Mesenchymal stem cell (in vitro differentiated cells and primary cell): ENCODE data around the gene TBL2.

ENCODE experiments used
- DNase-seq: peaks from one replicate; pipeline ENCODE4 v3.0.0-alpha.2; 2013
- H2AFZ ChIP-seq: one replicate; pipeline ENCODE4 v1.6.1; 2013; ENCODE audit warnings: low read depth, mild to moderate bottlenecking, control low read depth, inconsistent platforms, low read length, moderate library complexity
- H2AK5ac ChIP-seq: 2 replicates; pipeline ENCODE4 v1.6.1; 2013; ENCODE audit warnings: low read length, moderate library complexity, mild to moderate bottlenecking, inconsistent platforms; ENCODE audit not compliant: severe bottlenecking
- H2BK120ac ChIP-seq: one replicate; pipeline ENCODE4 v1.6.1; 2013; ENCODE audit warnings: low read depth, mild to moderate bottlenecking, inconsistent platforms, low read length, moderate library complexity
- H2BK12ac ChIP-seq, 2 experiments: one replicate each; pipeline ENCODE4 v1.6.1; 2013; ENCODE audit warnings: inconsistent platforms in 2 of 2, low read length in 2 of 2, mild to moderate bottlenecking in 2 of 2, moderate library complexity in 2 of 2, control low read depth in 1 of 2
- H2BK15ac ChIP-seq: one replicate; pipeline ENCODE4 v1.6.1; 2013; ENCODE audit warnings: mild to moderate bottlenecking, low read depth, inconsistent platforms; ENCODE audit not compliant: poor library complexity, severe bottlenecking
- H2BK5ac ChIP-seq: 2 replicates; pipeline ENCODE4 v1.6.1; 2013; ENCODE audit warnings: low read depth, mild to moderate bottlenecking, low read length, control low read depth, inconsistent platforms; ENCODE audit not compliant: poor library complexity, severe bottlenecking
- H3K14ac ChIP-seq, 2 experiments: one replicate each; pipeline ENCODE4 v1.6.1; 2013; ENCODE audit warnings: inconsistent platforms in 2 of 2, low read length in 2 of 2, control low read depth in 1 of 2, mild to moderate bottlenecking in 1 of 2, moderate library complexity in 1 of 2
- H3K18ac ChIP-seq, 2 experiments: one replicate each; pipeline ENCODE4 v1.6.1; 2013; ENCODE audit warnings: inconsistent platforms in 2 of 2, low read length in 2 of 2, control low read depth in 1 of 2, low read depth in 1 of 2, mild to moderate bottlenecking in 1 of 2
- H3K23ac ChIP-seq, 2 experiments: one replicate each; pipeline ENCODE4 v1.6.1; 2013; ENCODE audit warnings: inconsistent platforms in 2 of 2, low read length in 2 of 2, mild to moderate bottlenecking in 2 of 2, moderate library complexity in 2 of 2, control low read depth in 1 of 2
- H3K27ac ChIP-seq: 2 replicates; pipeline ENCODE4 v1.5.1; 2013; ENCODE audit warnings: mild to moderate bottlenecking, moderate library complexity, low read length, control low read depth, inconsistent platforms; ENCODE audit not compliant: poor library complexity, severe bottlenecking
- H3K27me3 ChIP-seq, 2 experiments: 2 replicates each; pipeline versions ENCODE4 v1.6.1 to v1.7.0; 2013; ENCODE audit warnings: low read length in 2 of 2, mild to moderate bottlenecking in 2 of 2, moderate library complexity in 2 of 2, control low read depth in 1 of 2, inconsistent platforms in 1 of 2; ENCODE audit not compliant: control insufficient read depth in 1 of 2, insufficient read depth in 1 of 2
- H3K36me3 ChIP-seq, 2 experiments: 2 replicates each; pipeline versions ENCODE4 v1.6.1 to v1.7.0; 2013; ENCODE audit warnings: low read length in 2 of 2, control low read depth in 1 of 2, inconsistent platforms in 1 of 2, low read depth in 1 of 2, mild to moderate bottlenecking in 1 of 2; ENCODE audit not compliant: insufficient read depth in 2 of 2, control insufficient read depth in 1 of 2
- H3K4ac ChIP-seq, 2 experiments: one replicate each; pipeline ENCODE4 v1.6.1; 2013; ENCODE audit warnings: inconsistent platforms in 2 of 2, low read length in 2 of 2, mild to moderate bottlenecking in 2 of 2, moderate library complexity in 2 of 2, control low read depth in 1 of 2, low read depth in 1 of 2
- H3K4me1 ChIP-seq: 2 replicates; pipeline ENCODE4 v1.6.1; 2013; ENCODE audit warnings: low read depth, low read length, control low read depth; ENCODE audit not compliant: control insufficient read depth, insufficient read depth
- H3K4me2 ChIP-seq: 2 replicates; pipeline ENCODE4 v1.6.1; 2013; ENCODE audit warnings: low read length, mild to moderate bottlenecking, inconsistent platforms; ENCODE audit not compliant: poor library complexity, severe bottlenecking
- H3K4me3 ChIP-seq, 2 experiments: 2 replicates each; pipeline versions ENCODE4 v1.5.1 to v1.7.0; 2013; ENCODE audit warnings: low read length in 2 of 2, mild to moderate bottlenecking in 2 of 2, control low read depth in 1 of 2, low read depth in 1 of 2; ENCODE audit not compliant: insufficient read depth in 1 of 2
- H3K79me1 ChIP-seq: replicated peaks from 2 replicates; pipeline ENCODE4 v1.6.1; 2013; ENCODE audit warnings: mild to moderate bottlenecking, control low read depth, low read length, inconsistent platforms; ENCODE audit not compliant: poor library complexity, severe bottlenecking
- H3K9ac ChIP-seq: 2 replicates; pipeline ENCODE4 v1.7.0; 2013; ENCODE audit warnings: mild to moderate bottlenecking, low read length, moderate library complexity
- H3K9me3 ChIP-seq: 2 replicates; pipeline ENCODE4 v1.7.0; 2013; ENCODE audit warnings: mild to moderate bottlenecking, low read length; ENCODE audit not compliant: control insufficient read depth
- H4K8ac ChIP-seq: one replicate; pipeline ENCODE4 v1.6.1; 2013; ENCODE audit warnings: inconsistent platforms, mild to moderate bottlenecking, low read length, moderate library complexity
- H4K91ac ChIP-seq: one replicate; pipeline ENCODE4 v1.6.1; 2013; ENCODE audit warnings: mild to moderate bottlenecking, low read length, inconsistent platforms
- WGBS: methylation state at CpG from one replicate; pipeline ENCODE4 v1.1.7; 2013; ENCODE audit warnings: mixed read lengths; 5-methylcytosine and 5-hydroxymethylcytosine counted together

TBL2 gene

DNA sequence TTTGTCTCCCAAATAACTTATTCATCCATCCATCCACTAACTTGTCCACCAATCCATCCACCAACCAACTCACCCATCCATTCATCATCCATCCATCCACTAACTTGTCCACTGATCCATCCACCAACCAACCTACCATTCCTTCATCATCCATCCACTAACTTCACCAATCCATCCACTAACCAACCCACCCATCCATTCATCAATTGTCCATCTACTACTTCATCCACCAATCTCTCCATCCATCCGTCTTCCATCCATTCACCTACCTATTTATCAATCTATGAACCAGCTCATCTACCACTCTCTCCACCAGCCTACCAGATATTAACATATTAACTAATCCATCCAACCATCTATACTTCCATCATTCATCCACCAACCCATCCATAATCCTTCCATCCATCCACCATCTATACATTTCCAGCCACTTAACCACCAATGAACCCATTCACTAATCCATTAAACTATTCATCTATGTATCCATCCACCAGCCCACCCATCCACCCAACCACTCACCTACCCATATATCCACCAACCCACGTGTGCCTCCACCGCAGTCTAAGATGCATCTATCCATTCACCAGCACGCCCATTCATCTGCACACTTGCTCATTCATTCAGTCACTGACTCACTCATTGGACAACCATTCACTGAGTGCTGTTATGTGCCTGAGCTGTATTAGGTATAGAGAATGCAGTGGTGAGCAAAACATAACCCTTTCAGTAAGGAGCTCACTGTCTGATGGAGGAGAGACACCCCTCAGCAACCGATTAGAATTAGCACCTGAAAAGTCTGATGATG is 19.8 kb upstream of the TBL2 start:
- no peak overlapping the region for H2AK5ac ChIP-seq
- H3K27me3 ChIP-seq, result peaks cover 36 to 46% of the 10 kb centered on the region in 2 experiments
- no peak for DNase-seq
- H2BK15ac ChIP-seq, result no peak overlapping the region
- H3K79me1 ChIP-seq, result no peaks in the 10 kb centered on the region
- no peak overlapping the region for H3K27ac ChIP-seq
- no peak overlapping the region for H2BK12ac ChIP-seq
- H3K4me2 ChIP-seq, result no peak overlapping the region
- no peak overlapping the region for H3K4me3 ChIP-seq
- H3K23ac ChIP-seq, result no peak overlapping the region
- H3K4me1 ChIP-seq, result peaks cover 9% of the 10 kb centered on the region
- no peak overlapping the region for H3K4ac ChIP-seq
- no peak overlapping the region for H4K8ac ChIP-seq
- no peak overlapping the region for H3K18ac ChIP-seq
- no peak overlapping the region for H3K14ac ChIP-seq
- 86% methylated on average over 5 of the region's 5 CpGs for WGBS
- H3K36me3 ChIP-seq, result peaks cover 0 to 2% of the 10 kb centered on the region in 2 experiments
- H2AFZ ChIP-seq, result no peak overlapping the region
- no peak overlapping the region for H2BK5ac ChIP-seq
- H2BK120ac ChIP-seq, result no peak overlapping the region
- H3K9me3 ChIP-seq, result no peaks in the 10 kb centered on the region
- no peak overlapping the region for H4K91ac ChIP-seq
- no peak overlapping the region for H3K9ac ChIP-seq

DNA sequence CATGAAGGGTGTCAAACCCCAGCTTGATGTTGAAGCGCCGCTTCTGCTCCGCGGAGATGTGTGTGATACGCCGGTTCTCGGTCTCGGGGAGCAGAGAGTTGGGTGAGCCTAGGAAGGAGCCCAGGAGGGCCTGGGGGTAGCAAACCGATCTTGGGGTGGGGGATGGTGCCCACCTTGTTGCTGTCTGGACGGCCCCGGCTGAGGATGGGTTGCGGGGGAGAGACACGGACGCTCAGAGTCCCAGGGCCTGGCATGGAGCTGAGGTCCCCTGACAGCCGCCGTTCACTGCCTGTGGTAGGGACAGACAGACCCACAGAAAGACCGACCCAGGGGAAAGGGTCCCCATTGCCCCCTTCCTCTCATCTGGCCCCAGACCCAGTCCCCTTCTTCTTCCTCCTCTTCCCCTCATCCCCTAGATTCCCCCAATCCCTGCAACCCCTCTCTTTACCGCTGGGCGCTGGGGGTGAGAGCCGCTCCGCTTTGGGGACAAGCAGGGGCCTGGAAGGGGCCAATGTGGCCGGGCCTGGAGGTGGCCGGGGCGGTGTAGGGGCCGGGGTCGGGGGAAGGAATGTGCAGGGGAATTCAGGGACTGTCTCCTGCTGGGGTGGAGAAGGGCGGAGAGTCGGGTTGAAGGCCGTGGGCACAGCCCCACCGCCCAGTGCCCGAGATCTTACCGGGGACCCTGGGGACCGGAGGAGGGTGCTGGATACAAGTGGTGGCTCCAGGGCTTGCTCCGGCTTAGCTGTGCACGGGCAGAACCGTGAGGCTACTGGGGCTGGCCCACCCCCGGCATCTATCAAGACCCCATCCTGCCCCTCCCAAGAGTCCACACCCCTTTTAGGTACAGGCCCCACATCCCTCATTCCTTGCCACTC is 18.0 kb upstream of the TBL2 start:
- peak overlapping the region; percentile 20 for H2BK15ac ChIP-seq
- no peak overlapping the region for H3K4me2 ChIP-seq
- no peak overlapping the region for H2BK5ac ChIP-seq
- no peak overlapping the region for H3K27ac ChIP-seq
- no peak overlapping the region for H3K23ac ChIP-seq
- 84% methylated on average over 36 of the region's 37 CpGs for WGBS
- no peak overlapping the region for H3K9ac ChIP-seq
- no peak overlapping the region for H2AFZ ChIP-seq
- no peak overlapping the region for H4K91ac ChIP-seq
- H3K36me3 ChIP-seq, result peaks cover 0 to 2% of the 10 kb centered on the region in 2 experiments
- no peaks in the 10 kb centered on the region for H3K9me3 ChIP-seq
- H4K8ac ChIP-seq, result no peak overlapping the region
- no peak overlapping the region for H3K4ac ChIP-seq
- no peak overlapping the region for H3K4me3 ChIP-seq
- no peaks in the 10 kb centered on the region for H3K4me1 ChIP-seq
- H2BK12ac ChIP-seq, result no peak overlapping the region
- H3K27me3 ChIP-seq, result peaks cover 37 to 49% of the 10 kb centered on the region in 2 experiments
- no peak overlapping the region for H3K18ac ChIP-seq
- H2AK5ac ChIP-seq, result no peak overlapping the region
- no peak overlapping the region for H3K14ac ChIP-seq
- DNase-seq, result no peak
- H3K79me1 ChIP-seq, result no peaks in the 10 kb centered on the region
- no peak overlapping the region for H2BK120ac ChIP-seq

DNA sequence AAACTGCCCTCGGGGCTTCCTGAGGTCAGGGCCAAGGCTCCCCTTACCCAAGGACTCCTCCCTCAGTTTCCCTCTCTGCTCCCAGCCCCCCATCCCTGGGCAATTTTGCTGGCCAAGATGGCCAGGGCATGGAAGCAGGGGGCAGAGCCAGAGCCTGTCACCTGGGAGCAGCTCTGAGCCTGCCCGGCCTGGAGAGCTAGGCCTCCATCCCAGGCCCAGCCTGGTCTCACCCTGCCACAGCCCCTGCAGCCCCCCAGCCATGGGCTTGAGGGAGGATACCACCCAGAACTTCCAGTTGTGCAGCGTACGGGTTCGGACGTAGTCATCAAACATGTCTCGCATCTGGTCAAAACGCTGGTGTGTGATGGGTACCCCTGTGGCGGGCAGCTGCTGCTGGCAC is 17.0 kb upstream of the TBL2 start:
- Histone ChIP-seq H3K18ac (no peak overlapping the region), H3K4me3 (no peak overlapping the region), H3K27me3 (peaks cover 34 to 49% of the 10 kb centered on the region in 2 experiments), H3K27ac (no peak overlapping the region), H3K4me2 (no peak overlapping the region), H3K79me1 (no peaks in the 10 kb centered on the region), H4K8ac (no peak overlapping the region), H3K23ac (no peak overlapping the region), H3K36me3 (peaks cover 0 to 2% of the 10 kb centered on the region in 2 experiments), H2AK5ac (no peak overlapping the region), H2AFZ (no peak overlapping the region), H3K9ac (no peak overlapping the region), H3K9me3 (no peaks in the 10 kb centered on the region), H2BK5ac (no peak overlapping the region), H2BK15ac (no peak overlapping the region), H2BK12ac (no peak overlapping the region), H4K91ac (no peak overlapping the region), H3K14ac (no peak overlapping the region), H3K4me1 (no peaks in the 10 kb centered on the region), H2BK120ac (no peak overlapping the region), H3K4ac (no peak overlapping the region)
- no peak for DNase-seq
- WGBS, result 87% methylated on average over 9 of the region's 9 CpGs
